Ovary (tissue), 9 donors: ENCODE data around the gene TXNDC2. TPM values are rescaled to one million over a fixed set of nuclear protein-coding genes. Genes with fewer than 3 reads are reported as not detected.

Source experiments
- DNase-seq, 5 donors: peaks; one replicate each; pipeline ENCODE4 v3.0.0-alpha.2; 2019 to 2020
- H3K27ac ChIP-seq, 2 donors: fragments of 200-600 bp; one replicate each; pipeline versions ENCODE4 v1.5.1 to v1.8.0; 2019 to 2022
- H3K27me3 ChIP-seq: fragments of 200-600 bp; one replicate; pipeline ENCODE4 v1.8.0; 2022
- H3K36me3 ChIP-seq: fragments of 200-600 bp; sonication (generic); one replicate; pipeline ENCODE4 v1.5.1; 2019
- H3K4me1 ChIP-seq: one replicate; pipeline ENCODE4 v1.8.1; 2013; ENCODE audit warnings: mild to moderate bottlenecking, moderate library complexity; ENCODE audit not compliant: insufficient read depth
- H3K4me3 ChIP-seq: fragments of 200-600 bp; sonication (generic); one replicate; pipeline ENCODE4 v1.5.1; 2017
- H3K9me3 ChIP-seq, 2 donors: fragments of 200-600 bp in 1 of 2; sonication (generic) in 1 of 2; one replicate each; pipeline versions ENCODE4 v1.5.1 to v1.8.1; 2013 to 2019; ENCODE audit warnings: mild to moderate bottlenecking in 1 of 2, moderate library complexity in 1 of 2
- CTCF ChIP-seq, 3 donors: fragments of 450-650 bp in 2 of 3; fragments of 200-600 bp in 1 of 3; IDR thresholded peaks; one replicate each; pipeline versions ENCODE4 v1.5.1 to v1.8.0; 2016 to 2022; ENCODE audit warnings: antibody characterized with exemption in 3 of 3, mild to moderate bottlenecking in 1 of 3
- EP300 ChIP-seq: sonication (generic); formaldehyde crosslinking; IDR thresholded peaks from one replicate; pipeline ENCODE4 v1.6.1; 2017; ENCODE audit warnings: antibody characterized with exemption
- POLR2A ChIP-seq: fragments of 450-650 bp; IDR thresholded peaks from one replicate; pipeline ENCODE4 v1.6.1; 2017; ENCODE audit warnings: antibody characterized with exemption, mild to moderate bottlenecking, moderate library complexity
- WGBS, 3 donors: extraction: QIAGEN DNeasy Blood & Tissue Kit in 1 of 3; methylation state at CpG; one replicate each; pipeline versions ENCODE4 v1.1.5 to v1.1.7; 2013 to 2017; 5-methylcytosine and 5-hydroxymethylcytosine counted together
- intact Hi-C, 4 donors: fragments of 100-400 bp; cut with DNase I; formaldehyde crosslinking; loops; one replicate each; pipeline versions ENCODE4 v1.11.0 to v1.15.1; 2022 to 2023
- polyA plus RNA-seq, 2 donors: library from polyadenylated mRNA; stranded (reverse); fragments of 200-250 nt in 1 of 2; fragments of 350-450 nt in 1 of 2; fragmentation: Illumina TruSeq in 1 of 2; extraction: RNeasy Lipid Tissue Mini Kit (QIAGEN cat#74804) in 1 of 2; gene quantifications; one replicate each; pipeline ENCODE4 v1.2.3, GENCODE V29; 2013 to 2014
- total RNA-seq, 7 donors: library from RNA; depleted of rRNA in 2 of 7; stranded (reverse); fragments of >200 nt in 2 of 7; fragmentation: NEBNext Ultra II Directional in 3 of 7; extraction: Animal tissue kit (Norgen Biotek cat#: 25700) in 3 of 7; gene quantifications; one replicate each; pipeline versions ENCODE4 v1.1.0 to v1.2.4, GENCODE V29; 2016 to 2023
- donor health status: DM: no; HTN: no; CAD: no; lungs with moderate emphysema.
- donor health status: DM: no; HTN: no; CAD: no.
- donor health status: Bipolar disorder and iron deficiency.
- donor health status: DM: yes; HTN: yes; CAD: no.
- donor health status: DM: no; HTN: no; CAD: no.
- donor health status: DM: yes; HTN: yes; CAD: no.

TXNDC2 gene
- total and polyA plus RNA-seq, 9 donors: 0.10 to 0.91 (median 0.36) TPM; not detected in 1

GRCh38 chr18:9841752-9842151 lies 44.0 kb upstream of the TXNDC2 start:
- H3K27ac ChIP-seq: no peak overlapping the region
- H3K4me1 ChIP-seq: peaks cover 3% of the 10 kb centered on the region
- no peaks in the 10 kb centered on the region for H3K27me3 ChIP-seq
- no peak for DNase-seq
- H3K4me3 ChIP-seq: no peak overlapping the region
- TF ChIP-seq EP300: no peak
- TF ChIP-seq POLR2A: no peak
- 66 to 82% (median 77%) methylated on average over 4 of the region's 4 CpGs for WGBS, 3 donors
- intact Hi-C loops: no loop called here
- H3K36me3 ChIP-seq: no peaks in the 10 kb centered on the region
- no peaks in the 10 kb centered on the region for H3K9me3 ChIP-seq

GRCh38 chr18:9842448-9842847 lies 43.3 kb upstream of the TXNDC2 start:
- 99% methylated on average over 6 of the region's 6 CpGs for WGBS, 3 donors
- no peak overlapping the region for H3K4me3 ChIP-seq
- TF ChIP-seq EP300: no peak
- no peak for TF ChIP-seq POLR2A
- TF ChIP-seq CTCF (IDR thresholded peaks at IDR 0.05): no peak
- intact Hi-C loops: no loop called here
- no peak overlapping the region for H3K27ac ChIP-seq
- H3K27me3 ChIP-seq: no peaks in the 10 kb centered on the region
- no peaks in the 10 kb centered on the region for H3K36me3 ChIP-seq
- DNase-seq: no peak
- H3K9me3 ChIP-seq: no peaks in the 10 kb centered on the region
- peaks cover 6% of the 10 kb centered on the region for H3K4me1 ChIP-seq

DNA sequence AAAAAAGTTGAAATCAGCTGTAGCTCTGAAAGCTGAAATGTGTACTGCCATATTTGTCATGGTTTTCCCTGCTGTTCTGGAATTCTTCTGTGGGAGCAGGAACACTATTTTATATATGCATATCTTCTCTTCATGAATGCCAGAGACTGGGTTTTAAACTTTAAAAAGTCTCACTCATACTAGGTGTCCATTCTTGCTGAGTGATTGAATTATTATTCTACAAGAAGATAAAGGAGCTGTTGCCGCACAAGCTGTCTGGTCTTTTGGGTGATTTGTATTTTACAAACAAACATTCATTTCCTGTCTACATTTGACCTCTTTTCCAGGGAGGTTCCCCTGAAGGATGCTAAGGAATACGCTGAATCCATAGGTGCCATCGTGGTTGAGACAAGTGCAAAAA lies 40.5 kb upstream of the TXNDC2 start:
- WGBS, 3 donors: 77 to 84% (median 81%) methylated on average over 3 of the region's 3 CpGs
- H3K4me1 ChIP-seq: peaks cover 5% of the 10 kb centered on the region
- no peaks in the 10 kb centered on the region for H3K9me3 ChIP-seq
- no peak overlapping the region for H3K4me3 ChIP-seq
- no peaks in the 10 kb centered on the region for H3K27me3 ChIP-seq
- H3K27ac ChIP-seq: no peak overlapping the region
- intact Hi-C loops: no loop called here
- no peaks in the 10 kb centered on the region for H3K36me3 ChIP-seq
- no peak for DNase-seq
- TF ChIP-seq EP300: no peak
- no peak for TF ChIP-seq POLR2A
- TF ChIP-seq CTCF (IDR thresholded peaks at IDR 0.05): no peak

DNA sequence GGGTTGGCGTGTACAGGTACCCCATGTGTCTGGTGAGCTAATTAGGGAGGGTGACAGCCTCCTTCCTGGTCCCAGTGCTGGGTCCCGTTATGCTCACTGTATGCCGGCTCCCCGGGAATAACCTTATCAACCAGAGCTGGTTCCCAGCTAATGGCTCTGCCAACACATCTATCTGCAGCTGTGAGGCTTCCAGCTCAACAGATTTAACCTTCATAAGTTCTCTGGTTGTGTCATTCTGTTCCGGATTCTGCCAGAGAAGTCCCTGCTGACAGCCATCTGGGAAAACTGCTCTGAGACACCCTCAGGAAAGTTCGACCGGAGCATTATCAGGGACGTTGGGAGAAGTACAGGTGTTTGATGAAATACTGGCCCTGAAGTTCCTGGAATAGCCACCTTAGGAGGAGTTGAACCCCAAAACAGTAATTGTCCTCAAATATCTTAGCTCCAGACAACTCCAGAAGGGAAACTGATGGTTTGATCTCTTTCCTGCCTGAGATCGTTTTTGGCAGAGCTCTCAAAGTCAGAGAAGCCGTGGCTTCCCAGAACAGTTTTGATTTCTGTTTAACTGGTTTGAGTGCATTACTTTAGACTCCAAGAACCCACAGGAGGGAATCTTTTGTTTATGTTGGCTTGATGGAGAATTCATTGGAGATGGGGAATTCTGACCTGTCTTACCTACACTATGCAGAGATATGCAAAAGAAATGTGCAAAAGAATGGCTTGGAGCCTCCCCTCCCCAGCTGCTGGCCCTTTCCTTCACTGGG lies 39.4 kb upstream of the TXNDC2 start:
- TF ChIP-seq POLR2A (no peak), EP300 (no peak), CTCF (IDR thresholded peaks at IDR 0.05) (no peak)
- H3K36me3 ChIP-seq: no peaks in the 10 kb centered on the region
- no peaks in the 10 kb centered on the region for H3K9me3 ChIP-seq
- H3K4me3 ChIP-seq: no peak overlapping the region
- intact Hi-C loops: no loop called here
- DNase-seq: no peak
- H3K4me1 ChIP-seq: peaks cover 5% of the 10 kb centered on the region
- no peaks in the 10 kb centered on the region for H3K27me3 ChIP-seq
- 28 to 37% (median 33%) methylated on average over 10 of the region's 10 CpGs for WGBS, 3 donors
- H3K27ac ChIP-seq: peak overlapping the region; percentile 27 to 62

DNA sequence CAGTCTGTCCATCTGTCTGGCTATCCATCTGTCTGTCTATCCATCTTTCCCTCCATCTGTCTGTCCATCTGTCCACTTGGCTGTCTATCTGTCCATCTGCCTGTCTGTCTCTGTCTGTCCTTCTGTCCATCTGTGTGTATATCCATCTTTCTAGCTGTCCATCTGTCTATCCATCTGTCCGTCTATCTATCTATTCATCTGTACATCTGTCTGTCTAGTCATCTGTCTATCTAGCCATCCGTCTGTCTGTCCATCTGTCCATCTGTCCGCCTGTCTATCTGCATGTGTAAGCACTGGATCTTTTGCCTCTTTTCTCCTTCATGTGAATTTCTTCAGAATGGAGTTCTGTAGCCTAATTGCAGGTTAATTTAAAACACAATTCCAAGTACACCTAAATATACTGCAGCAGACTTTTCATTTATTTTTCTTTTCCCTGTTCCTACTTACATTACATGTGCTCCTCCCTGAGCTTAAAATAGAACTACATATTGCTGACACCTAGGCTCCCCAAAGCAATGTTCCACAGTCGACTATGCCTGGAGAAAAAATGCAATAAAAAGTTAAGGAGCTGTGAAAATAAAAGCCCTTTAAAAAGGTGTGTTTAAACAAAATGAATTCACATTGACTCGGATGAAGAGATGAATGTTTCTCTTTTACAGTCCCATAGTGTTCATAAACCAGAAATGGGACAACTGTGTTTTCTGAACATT lies 37.4 kb upstream of the TXNDC2 start:
- H3K4me3 ChIP-seq: no peak overlapping the region
- no peak for DNase-seq
- TF ChIP-seq CTCF (IDR thresholded peaks at IDR 0.05) (no peak), EP300 (no peak), POLR2A (no peak)
- H3K4me1 ChIP-seq: peaks cover 5% of the 10 kb centered on the region
- H3K27me3 ChIP-seq: no peaks in the 10 kb centered on the region
- H3K36me3 ChIP-seq: no peaks in the 10 kb centered on the region
- 75 to 82% (median 78%) methylated on average over 5 of the region's 5 CpGs for WGBS, 3 donors
- H3K27ac ChIP-seq: no peak overlapping the region
- no peaks in the 10 kb centered on the region for H3K9me3 ChIP-seq
- intact Hi-C loops: no loop called here
